ENCODE data around the gene DPP9.

- TF ChIP-seq, protein P1, sequence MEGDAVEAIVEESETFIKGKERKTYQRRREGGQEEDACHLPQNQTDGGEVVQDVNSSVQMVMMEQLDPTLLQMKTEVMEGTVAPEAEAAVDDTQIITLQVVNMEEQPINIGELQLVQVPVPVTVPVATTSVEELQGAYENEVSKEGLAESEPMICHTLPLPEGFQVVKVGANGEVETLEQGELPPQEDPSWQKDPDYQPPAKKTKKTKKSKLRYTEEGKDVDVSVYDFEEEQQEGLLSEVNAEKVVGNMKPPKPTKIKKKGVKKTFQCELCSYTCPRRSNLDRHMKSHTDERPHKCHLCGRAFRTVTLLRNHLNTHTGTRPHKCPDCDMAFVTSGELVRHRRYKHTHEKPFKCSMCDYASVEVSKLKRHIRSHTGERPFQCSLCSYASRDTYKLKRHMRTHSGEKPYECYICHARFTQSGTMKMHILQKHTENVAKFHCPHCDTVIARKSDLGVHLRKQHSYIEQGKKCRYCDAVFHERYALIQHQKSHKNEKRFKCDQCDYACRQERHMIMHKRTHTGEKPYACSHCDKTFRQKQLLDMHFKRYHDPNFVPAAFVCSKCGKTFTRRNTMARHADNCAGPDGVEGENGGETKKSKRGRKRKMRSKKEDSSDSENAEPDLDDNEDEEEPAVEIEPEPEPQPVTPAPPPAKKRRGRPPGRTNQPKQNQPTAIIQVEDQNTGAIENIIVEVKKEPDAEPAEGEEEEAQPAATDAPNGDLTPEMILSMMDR (IDR thresholded peaks at IDR 0.05), result no peak
- TF ChIP-seq POLR2A (IDR thresholded peaks at IDR 0.05) (no peak), POLR2AphosphoS5 (IDR thresholded peaks at IDR 0.05) (no peak), EP300 (IDR thresholded peaks at IDR 0.05) (no peak)
These were observed 33.3 kb downstream of the DPP9 start for GRCh38 chr19:4690361-4690760.
